HS-5 (cell line): Measurements from ENCODE around the gene SLC6A11.

Source experiments
- DNase-seq: peaks from one replicate; pipeline ENCODE4 v3.0.0-alpha.2; 2012; ENCODE audit warnings: low read depth

SLC6A11 gene

DNA sequence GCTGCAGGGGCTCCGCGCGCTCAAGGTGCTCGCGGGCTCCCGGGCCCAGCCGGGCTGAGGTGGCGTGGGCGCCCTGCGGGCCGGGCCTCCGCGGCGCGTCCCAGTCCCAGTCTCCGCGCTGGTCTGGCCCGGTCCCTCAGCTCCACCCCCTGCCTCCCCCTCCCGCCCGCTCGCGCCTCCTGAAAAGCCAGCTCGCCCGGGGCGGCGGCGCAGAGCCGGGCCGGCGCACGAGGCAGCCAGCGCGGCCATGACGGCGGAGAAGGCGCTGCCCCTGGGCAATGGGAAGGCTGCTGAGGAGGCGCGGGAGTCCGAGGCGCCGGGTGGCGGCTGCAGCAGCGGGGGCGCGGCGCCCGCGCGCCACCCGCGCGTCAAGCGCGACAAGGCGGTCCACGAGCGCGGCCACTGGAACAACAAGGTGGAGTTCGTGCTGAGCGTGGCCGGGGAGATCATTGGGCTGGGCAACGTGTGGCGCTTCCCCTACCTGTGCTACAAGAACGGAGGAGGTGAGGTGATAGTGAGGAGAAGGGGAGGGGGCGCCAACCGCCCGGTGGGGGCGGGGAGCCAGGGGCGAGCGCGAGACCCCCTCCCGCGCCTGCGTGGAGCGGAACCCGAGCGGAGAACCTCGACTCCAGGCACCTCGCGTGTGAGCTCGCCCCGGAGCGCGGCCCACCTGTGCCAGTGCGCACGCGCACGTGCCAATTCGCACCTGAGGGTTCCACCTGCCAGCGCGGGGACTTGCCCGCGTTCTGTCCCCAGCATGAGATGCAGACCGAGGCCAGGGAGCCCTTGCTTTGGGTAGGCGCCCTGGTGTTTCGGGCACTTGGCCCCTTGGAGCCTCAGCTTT is at the start of gene SLC6A11:
Gene SLC6A11 (plus strand): TSS at position 210 of the 844 bp plus-strand sequence. CDS start 38 bp downstream, at position 248.
- DNase-seq = no peak

GRCh38 chr3:10768708-10769394 is 47.2 kb upstream of the SLC6A11 start:
- no peak for DNase-seq

- DNase-seq = no peak
These were observed 45.5 kb upstream of the SLC6A11 start for GRCh38 chr3:10770547-10770946.

GRCh38 chr3:10770981-10771380 is 45.0 kb upstream of the SLC6A11 start:
- DNase-seq = no peak

DNA sequence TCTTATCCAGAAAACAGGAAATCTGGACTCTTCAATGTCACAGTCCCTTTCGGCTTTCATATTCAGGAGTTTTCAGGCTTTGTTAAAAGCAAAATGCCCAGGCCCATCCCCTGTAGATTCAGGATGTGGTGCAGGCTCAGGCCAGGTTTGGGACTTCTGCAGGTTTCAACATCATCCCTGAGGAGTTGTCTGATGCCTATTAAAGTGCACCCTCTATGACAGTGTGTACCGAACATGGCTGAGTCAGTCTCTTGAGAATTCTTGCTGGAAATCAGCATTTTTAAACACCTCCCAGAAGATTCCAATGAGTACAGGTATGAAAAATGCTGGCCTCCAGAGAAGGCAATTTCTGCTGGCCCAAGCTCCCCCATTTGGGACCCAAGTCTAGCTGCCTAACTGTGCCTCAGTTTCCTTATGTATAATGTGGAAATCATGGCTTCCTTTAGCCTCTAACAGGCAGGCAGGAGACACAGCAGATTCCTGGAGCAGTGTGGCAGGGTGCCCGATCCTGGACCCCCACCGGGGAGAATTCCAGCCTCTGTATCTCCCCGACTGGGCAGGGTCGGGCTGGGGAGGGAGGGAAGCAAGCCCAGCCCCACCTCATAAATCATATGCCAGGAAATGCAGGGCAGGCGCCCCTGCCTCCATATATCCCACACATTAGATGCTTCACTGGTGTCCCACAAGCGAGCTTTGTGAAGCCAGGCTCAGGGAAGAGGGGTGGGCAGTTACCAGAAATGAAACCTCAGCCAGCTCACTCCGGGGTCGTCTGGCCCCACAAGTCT is 44.4 kb upstream of the SLC6A11 start:
- no peak for DNase-seq

- DNase-seq = no peak
These were observed 43.5 kb upstream of the SLC6A11 start for GRCh38 chr3:10772271-10773161.

DNA sequence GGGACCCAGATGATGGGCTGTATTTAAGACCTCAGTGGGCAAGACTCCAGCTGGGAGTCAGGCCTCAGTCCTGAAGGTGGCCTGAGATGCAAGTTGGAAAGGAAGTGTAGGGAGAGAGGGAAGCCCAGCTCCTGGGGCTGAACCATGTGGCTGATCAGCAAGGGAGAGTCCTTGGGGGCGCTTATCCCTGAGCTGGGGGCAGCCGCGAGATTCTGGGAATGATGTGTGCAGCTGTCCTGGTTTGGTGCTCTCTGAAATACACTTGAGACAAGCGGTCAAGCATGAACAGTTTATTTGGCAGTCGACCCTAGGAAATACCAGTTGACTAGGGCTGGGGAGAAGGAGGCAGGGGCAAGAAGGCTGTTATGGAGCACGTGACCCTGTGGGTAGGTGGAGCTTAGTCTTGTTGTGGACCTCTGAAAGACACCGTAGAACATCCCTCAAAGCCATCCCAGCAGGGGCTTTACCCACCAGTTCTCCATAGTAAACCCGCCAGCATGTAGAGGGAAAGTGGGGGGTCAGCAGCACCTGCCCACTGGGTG is 41.8 kb upstream of the SLC6A11 start:
- no peak for DNase-seq

DNA sequence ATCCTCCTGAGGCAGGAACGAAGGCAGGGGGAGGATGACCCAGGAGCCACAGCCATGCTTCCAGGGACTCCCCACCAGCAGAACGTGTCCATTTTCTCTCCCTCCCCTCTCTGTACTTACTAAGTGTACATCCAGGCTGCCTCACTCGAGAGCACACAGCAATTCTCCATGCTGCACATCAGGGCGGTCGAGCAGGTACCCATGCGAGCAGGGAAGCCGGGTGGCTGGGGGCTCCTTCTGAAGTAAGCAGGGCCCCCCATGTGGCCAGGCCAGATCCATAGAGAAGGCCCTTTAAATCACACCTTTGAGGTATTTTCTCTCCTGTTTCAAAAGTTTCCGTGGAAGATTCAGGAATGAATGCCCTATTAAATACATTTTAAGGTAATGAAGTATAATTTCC is 41.2 kb upstream of the SLC6A11 start:
- no peak for DNase-seq

- no peak for DNase-seq
These were observed 40.8 kb upstream of the SLC6A11 start for GRCh38 chr3:10775259-10775658.

GRCh38 chr3:10775828-10776227 is 40.2 kb upstream of the SLC6A11 start:
- no peak for DNase-seq

DNA sequence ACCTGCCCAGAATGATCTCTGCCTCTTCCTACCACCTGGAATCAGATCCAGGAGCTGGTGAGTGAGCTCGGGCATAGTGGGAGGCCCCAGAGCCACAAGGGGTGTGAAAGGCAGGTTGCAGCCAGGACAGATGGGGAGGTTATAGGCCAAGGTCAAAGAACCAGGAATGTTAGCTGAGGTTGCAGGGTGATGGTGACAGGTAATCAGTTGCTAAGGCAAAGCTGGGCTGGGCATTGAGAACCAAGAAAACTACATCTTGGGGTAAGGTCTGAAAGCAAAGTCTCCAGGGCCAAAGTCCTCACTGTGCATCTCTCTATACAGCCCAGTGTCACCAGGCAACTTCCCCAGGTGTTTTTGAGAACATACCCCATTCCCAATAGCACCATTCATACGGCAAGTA is 38.4 kb upstream of the SLC6A11 start:
- no peak for DNase-seq

DNA sequence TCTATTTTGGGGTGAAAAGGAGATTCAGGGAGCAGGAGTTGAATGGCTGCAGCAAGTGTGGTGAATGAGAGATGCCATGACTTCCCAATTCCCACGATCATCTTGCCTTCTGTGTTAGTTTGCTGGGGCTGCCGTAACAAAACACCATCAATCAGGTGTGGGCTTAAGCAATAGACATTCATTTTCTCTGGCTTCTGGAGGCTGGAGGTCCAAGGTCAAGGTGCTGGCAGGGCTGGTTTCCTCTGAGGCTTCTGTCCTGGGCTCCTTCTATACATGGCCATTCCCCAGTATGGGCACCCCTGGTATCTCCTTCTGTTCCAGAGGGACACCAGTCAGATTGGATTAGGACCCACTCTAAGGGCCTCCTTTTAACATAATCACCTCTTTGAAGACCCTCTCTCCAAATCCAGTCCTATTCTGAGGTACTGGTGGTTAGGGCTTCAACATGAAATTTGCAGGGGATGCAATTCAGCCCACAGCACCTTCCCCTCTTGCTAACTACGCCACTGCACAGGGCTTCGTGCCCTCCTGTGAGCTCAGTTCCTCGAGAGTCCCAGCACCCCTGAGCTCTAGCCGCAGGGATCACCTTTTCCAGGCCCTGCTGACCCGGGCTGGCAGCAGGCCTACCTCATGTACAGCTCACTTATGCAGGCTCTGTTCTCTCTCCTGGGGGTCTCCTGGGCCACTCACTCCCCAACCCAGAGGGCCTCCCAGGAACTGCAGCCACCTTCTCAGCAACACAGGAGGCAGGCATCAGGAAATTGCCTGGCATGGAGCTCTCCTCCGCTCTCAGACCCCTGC is 37.3 kb upstream of the SLC6A11 start:
- no peak for DNase-seq

GRCh38 chr3:10779293-10779805 is 36.7 kb upstream of the SLC6A11 start:
- no peak for DNase-seq

GRCh38 chr3:10780243-10780642 is 35.8 kb upstream of the SLC6A11 start:
- DNase-seq = no peak

DNA sequence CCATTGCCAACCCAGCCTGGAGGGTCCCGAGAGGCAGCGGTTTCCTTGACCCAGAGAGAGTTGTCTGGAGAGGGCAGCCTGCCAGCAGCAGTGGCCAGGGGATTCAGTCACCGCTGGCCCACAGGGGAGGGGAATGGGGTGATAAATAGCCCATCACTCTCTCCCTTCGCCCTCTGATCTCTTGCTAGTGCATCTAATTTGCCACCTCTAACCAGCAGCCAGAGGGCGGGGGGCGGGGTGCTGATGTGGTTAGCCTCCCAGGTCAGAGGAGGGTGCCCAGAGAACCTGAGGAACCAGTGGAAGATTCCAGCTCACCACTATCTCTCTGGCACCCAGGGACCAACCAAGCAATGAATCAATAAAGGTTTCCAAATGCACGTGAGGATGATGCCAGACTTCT is 35.1 kb upstream of the SLC6A11 start:
- no peak for DNase-seq

DNA sequence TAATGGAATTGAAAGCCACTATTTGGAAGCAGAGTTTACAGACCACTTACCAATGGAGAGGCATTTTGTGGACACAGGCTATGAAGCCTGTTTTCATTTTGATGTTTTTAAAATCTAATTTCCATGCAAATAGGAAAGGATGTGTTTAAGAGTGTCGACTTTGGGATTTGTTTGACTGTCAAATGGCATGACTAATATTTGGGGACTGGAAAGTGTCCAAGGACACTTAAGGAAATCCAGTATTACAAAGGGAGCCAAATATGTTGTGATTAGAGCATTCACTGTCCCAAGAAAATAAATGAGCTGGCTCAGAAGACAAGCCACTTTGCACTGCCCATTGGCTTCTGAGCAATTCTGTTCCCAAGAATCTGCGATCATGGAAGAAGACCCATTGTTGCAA is 34.0 kb upstream of the SLC6A11 start:
- DNase-seq = no peak

DNA sequence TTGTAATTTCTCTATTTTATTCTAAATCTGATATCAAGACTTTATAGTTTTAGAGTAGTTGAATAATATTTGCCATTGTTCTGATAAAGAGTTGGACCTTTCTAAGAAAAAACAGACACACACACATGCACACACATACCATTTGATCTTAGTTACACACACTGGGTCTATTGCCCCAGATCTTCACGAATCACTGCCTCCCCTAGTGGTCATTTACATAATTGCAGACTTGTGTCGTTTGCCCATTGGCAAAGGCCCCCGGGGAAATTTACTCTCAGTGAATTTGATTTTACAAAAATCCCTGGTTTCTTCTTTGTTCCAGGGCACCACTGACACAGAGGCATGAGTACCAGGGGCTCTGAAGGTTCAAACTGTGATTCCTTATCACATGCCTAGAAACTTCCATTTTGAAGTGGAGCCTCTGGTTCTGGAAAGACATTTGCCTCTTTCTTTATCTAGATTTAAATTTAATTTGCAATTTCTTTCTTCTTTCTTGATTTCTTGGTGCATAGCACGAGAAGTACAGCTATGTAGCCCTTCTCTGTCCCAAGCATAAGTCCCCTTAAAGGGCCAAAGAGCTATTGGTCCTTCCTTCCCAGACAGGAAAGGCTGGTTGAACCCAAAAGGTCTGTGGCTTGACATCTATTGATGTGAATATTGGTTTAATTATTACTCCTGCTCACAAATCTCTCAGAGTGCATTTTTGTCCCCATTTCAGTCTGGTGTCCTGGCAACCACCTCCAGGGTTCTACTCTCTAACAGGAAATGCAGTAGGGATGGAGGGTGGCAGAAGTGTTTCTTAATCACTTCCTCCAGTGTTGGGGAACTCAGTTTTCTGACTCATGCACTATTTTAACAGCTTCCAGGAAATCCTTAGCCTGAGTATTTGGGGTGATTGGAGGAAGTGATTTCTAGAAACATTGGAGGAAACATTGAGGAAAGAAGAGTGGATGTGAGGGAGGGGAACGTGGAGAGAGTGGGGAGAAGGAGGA is 32.4 kb upstream of the SLC6A11 start:
- no peak for DNase-seq

DNA sequence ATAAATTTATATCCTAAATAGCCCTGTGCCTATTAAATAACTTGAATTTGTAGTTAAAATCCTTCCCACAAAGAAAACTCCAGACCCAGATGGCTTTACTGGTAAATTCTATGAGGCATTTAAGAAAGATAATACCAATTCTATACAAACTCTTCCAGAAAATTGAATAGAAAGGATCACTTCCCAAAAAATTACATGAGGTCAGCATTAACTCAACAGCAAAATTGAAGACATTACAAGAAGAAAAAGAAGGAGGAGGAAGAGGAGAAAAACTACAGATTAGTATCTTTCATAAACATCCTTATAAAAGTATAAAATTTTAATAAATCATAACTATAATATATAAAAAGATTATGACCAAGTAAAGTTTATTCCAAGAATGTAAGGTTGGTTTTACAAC is 29.4 kb upstream of the SLC6A11 start:
- no peak for DNase-seq

- DNase-seq = no peak
These were observed 27.6 kb upstream of the SLC6A11 start for GRCh38 chr3:10788451-10788850.
